COLO668 (cell line): ENCODE measurements around the gene SLC18A2.
"Not testable (repeated sequence)": the region's sequence is repeated elsewhere in the genome, so short reads cannot be mapped to it uniquely, and the experiment has no call there.

Experiments used
- DNase-seq: peaks from one replicate; lab custom pipeline; 2025; ENCODE audit not compliant: unreplicated experiment; lab: John Stamatoyannopoulos, UW

Gene SLC18A2

GRCh38 chr10:117262291-117262902, 21.5 kb downstream of the SLC18A2 start:
- no peak for DNase-seq

DNA sequence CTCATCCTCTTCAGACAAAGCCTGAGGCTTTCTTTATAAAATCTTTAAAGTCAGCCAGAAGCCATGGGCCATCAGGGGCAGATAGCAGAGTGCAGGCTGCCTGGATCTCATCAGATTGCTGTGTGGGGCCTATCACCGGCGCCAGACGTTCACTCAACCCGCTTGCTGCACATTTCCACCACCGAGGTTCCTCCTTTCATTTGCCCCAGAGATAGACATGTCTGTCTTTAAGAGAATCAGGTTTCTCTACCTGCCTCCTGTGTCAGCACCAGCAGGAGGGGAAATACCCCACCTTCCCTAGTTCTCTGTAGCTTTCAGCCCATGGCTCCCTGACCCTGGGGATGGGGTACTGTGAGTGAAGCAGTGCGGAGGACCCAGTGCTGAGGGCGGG, 22.0 kb downstream of the SLC18A2 start:
- no peak for DNase-seq

GRCh38 chr10:117264782-117265181, 23.9 kb downstream of the SLC18A2 start:
- peak; percentile 22 for DNase-seq

DNA sequence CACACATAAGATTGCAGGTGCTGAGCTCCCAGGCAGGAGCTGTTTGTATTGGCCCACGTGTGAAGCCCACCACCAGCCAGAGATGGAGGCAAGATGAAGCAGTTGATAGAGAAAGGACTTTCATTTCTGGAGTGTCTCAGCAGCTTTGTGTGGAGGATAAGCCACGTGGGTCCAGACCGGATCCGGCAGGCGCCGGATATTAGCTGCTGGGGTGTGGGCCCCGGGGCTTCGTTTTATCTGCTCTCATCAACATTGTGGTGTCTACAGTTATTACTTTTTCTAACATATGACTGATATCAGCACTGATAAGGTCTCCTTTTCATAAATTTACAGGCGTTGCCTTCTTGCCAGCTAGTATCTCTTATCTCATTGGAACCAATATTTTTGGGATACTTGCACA, 25.5 kb downstream of the SLC18A2 start:
- DNase-seq = no peak

DNA sequence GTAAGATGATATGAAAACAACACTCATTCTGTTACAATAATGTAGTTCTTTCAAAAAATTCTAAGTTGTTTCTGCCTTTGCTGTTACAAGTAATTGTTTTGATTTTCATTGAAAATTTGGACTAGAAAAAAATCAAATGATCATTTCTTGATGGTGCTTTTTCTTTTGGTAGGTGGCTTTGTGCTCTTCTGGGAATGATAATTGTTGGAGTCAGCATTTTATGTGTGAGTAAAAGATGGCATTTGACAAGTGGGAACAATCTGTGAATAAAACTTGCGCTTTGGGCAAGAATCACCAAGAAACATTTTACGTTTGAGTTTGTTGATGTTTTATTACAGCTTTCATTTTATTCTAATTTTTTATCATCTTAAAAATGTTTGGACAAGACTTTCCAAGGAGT, 25.9 kb downstream of the SLC18A2 start:
- DNase-seq = no peak

DNA sequence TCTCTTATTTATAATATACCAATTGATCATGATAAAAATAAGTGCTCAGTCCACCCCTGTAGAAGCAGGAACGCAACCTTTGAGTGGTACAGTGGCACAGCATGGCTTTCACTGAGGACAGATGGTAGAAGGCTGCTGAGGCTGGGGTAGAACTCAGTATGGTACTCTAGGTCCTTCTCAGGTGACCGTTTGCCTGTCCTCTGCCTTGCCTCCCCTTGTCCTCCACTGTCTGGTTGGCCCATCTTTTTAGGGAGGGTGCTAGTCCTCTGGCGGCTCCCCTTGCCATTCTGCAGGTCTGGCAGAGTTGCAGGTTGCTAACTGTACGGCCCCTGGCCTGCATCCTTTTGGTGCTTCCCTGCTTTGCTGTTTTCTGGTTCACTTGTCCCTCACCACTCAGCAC, 27.3 kb downstream of the SLC18A2 start:
- DNase-seq = no peak

DNA sequence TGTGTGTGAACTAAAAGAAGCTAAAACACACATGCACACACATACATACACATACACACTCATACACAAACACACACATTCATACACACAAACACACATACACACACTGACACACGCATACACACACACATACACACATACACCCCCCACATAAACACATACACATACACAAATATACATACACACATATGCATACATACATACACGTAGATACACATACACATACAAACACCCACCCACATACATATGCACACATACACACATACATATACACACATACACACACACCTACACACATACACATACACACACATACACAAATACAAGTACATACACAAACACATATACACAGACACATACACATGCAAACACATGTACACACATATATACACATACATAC, 28.0 kb downstream of the SLC18A2 start:
- DNase-seq = no peak

GRCh38 chr10:117271427-117271826, 30.5 kb downstream of the SLC18A2 start:
- DNase-seq = no peak

GRCh38 chr10:117272195-117273076, 31.5 kb downstream of the SLC18A2 start:
- no peak for DNase-seq

DNA sequence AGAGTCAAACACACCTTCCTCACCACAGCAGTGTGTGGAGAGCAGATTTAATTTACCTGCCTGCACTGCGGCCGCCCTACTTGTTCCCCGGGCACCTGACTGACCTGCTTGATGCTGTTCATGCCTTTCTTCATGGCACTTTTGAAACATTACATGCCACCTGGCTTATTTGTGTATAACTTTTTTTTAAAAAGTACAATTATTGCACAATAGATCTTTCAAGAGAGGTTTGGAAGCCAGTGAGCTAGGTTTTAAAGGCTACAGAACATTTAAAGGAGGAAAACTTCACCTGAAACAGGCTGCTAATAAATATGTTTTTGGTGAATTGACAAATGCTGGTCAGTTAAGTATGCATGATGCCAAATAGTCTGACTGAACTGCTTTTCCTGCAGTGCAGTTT, 33.1 kb downstream of the SLC18A2 start:
- no peak for DNase-seq

DNA sequence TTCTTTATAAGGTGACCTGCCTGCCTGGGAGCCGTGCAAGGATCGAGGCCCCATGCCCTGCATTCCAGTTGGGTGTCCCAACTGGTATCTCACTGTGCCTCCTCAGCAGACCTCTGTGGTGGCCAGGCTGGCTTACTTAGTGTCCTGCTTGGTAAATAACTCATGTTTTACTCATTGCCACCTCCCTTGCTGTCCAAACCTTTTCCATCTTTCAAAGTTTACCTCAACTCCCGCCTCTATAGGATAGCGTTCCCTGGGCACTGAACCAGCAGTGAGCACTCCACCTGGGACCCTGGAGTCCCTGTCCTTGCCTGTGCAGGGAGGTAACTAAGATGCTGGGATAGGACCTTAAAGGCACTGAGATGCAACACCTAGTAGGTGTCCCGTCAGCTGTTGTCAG, 33.6 kb downstream of the SLC18A2 start:
- no peak for DNase-seq

- no peak for DNase-seq
Observed at GRCh38 chr10:117275121-117275520, 34.2 kb downstream of the SLC18A2 start.

GRCh38 chr10:117277675-117278074, 36.8 kb downstream of the SLC18A2 start:
- DNase-seq = no peak

- DNase-seq = no peak
Observed at GRCh38 chr10:117284716-117285494, 44.0 kb downstream of the SLC18A2 start.

- DNase-seq = not testable (repeated sequence)
Observed at GRCh38 chr10:117290872-117291271, 50.0 kb downstream of the SLC18A2 start.

DNA sequence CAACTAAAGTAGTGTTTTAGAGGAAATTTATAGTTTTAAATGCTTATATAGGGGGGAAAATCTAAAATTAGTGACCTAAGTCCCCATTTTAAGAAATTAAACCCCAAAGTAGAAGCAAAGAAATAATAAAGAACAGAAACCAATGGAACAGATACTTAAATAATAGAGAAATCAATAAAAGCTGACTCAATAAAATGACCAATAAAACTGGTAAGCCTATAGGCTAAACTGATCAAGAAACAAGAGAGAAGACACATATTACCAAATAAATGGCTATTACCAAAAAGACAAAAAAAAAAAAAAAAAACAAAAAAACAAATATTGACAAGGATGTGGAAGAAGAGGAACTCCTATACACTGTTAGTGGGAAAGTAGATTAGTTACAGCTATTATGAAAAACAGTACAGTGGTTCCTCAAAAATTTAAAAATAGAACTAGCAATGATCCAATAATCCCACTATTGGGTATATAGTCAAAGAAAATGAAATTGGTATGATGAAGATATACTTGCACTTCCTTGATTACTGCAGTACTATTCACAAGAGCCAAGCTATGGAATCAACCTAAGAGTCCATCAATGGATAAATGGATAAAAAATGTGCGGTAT, 53.2 kb downstream of the SLC18A2 start:
- no peak for DNase-seq

DNA sequence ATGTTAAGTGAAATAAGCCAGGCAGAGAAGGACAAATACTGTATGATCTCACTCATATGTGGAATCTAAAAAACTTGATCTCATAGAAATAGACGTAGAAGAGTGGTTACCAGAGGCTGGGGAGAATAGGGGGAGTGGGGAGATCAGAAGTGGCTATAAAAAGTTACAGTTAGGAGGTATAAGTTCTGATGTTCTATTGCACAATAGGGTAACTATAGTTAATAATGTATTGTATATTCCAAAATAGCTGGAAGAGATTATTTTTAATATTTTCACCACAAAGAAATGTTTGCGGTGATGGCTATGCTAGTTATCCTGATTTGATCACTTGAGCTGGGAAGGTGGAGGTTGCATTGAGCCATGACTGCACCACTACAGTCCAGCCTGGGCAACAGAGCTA, 53.8 kb downstream of the SLC18A2 start:
- no peak for DNase-seq

DNA sequence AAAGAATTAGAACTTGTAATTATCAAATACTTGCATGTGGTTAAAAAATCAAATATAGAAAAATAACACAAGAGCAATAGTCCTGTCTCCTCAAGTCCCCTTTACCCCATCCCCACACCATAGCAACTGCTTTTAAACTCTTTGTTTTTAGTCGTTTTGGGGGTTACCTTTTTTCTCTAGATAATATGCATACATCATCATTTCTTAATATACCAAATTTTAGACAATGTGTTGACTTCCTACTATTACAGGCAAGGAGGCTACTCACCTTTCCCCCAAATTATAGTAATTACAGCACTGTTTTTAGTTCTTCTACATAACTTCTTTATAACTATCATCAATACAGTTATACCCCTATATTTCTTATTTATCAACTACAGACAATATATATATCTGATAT, 57.3 kb downstream of the SLC18A2 start:
- no peak for DNase-seq

- DNase-seq = no peak
Observed at GRCh38 chr10:117299435-117299834, 58.5 kb downstream of the SLC18A2 start.

GRCh38 chr10:117300671-117301070, 59.8 kb downstream of the SLC18A2 start:
- no peak for DNase-seq

DNA sequence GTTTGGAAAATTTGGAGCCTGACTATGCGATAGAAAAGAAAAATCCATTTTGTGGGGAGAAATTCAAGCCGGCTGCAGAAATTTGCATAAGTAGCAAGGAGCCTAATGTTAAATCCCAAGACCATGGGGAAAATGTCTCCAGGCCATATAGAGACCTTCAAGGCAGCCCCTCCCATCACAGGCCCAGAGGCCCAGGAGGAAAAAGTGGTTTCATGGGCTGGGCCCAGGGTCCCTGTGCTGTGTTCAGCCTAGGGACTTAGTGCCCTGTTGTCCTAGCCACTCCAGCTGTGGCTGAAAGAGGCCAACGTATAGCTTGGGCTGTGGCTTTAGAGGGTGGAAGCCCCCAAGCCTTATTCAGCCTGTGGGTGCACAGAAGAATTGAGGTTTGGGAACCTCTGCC, 62.5 kb downstream of the SLC18A2 start:
- not testable (repeated sequence) for DNase-seq
